Activated CD4-positive, alpha-beta T cell treated with anti-CD3 and anti-CD28 coated beads for 48 hours (primary cell): ENCODE results near the gene EHMT2.
"Not testable (repeated sequence)": the region's sequence is repeated elsewhere in the genome, so short reads cannot be mapped to it uniquely, and the experiment has no call there.

ENCODE experiments used
- DNase-seq: peaks from one replicate; pipeline ENCODE4 v3.0.0-alpha.2; 2020

EHMT2 gene

DNA sequence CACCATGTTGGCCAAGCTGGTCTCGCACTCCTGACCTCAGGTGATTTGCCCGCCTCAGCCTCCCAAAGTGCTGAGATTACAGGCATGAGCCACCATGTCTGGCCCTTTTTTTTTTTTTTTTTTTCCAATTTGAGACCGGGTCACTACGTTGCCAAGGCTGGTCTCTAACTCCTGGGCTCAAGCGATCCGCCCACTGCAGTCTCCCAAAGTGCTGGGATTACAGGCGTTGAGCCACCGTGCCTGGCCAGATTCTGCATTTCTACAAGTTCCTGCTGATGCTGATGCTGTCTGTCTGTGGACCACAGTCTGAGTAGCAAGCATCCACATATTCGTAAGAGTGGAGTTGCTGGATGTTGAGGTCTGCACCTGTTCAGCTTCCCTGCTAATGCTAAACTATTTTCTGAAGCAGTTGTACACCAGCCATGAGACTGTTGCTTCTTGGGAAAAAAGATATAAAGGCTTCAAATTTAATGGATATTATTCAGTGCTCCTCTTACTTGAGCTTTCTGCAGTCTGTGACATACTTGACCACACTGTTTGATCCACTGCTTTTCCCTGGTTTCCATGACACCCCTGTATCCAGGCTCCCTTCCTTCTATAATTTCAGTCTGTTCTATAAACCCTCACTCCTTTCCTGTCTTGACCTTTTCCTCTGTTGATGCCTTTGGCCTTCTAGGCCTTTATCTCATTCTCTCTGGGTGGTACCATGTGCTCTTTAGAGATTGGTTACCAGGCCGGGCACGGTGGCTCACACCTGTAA is 14.5 kb upstream of the EHMT2 start:
- no peak for DNase-seq

GRCh38 chr6:31909298-31909697 is 11.8 kb upstream of the EHMT2 start:
- DNase-seq: not testable (repeated sequence)

DNA sequence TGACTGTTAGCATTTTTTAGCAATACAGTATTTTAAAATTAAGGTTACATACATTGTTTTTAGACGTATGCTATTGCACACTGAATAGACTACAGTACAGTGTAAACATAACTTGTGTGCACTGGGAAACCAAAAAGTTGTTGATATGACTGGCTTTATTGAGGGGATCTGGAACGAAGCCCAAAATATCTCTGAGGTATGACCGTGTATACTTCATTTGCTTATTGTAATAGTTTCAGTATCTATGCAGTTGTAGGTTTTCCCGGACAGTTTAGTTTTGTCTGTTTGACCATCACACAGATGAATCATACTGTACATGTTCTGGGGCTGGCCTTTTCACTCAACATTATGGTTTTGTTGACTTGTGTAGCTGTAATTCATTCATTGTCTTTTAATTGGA is 11.3 kb upstream of the EHMT2 start:
- no peak for DNase-seq

GRCh38 chr6:31908255-31908654 is 10.8 kb upstream of the EHMT2 start:
- not testable (repeated sequence) for DNase-seq

GRCh38 chr6:31907158-31907813 is 9.8 kb upstream of the EHMT2 start:
- peak; percentile 42 for DNase-seq

GRCh38 chr6:31906727-31907126 is 9.2 kb upstream of the EHMT2 start:
- not testable (repeated sequence) for DNase-seq

DNA sequence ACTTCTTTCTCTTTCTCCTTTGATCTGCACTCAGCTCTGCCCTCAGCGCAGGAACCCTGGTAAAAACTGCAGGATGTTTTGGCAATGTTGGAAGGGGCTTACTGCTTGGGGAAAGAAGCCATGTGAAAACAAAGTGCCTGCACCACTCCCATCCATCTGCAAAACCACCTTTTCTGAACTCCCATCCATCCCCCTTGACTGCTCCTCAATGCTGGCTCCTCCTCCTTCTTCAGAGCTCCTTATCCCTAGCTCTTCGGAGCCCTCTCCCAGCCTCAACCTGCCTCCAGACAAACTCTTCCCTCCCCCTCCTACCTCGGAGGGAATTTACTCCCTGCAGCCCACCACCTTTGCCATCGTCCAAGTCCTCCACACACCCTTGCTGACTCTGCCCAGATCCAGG is 8.6 kb upstream of the EHMT2 start:
- no peak for DNase-seq

DNA sequence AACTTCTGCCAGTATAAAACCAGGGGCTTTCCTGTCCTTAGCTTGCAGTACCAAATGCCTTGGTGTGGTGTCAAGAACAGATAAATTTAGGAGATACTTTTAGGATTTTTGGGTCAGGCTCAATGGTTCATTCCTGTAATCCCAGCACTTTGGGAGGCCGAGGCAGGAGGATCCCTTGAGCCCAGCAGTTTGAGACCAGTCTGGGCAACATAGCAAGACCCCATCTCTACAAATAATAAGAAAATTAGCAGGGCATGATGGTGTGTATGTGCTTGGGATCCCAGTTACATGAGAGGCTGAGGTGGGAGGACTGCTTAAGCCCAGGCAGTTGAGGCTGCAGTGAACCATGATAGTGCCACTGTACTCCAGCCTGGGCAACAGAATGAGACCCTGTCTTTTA is 7.5 kb upstream of the EHMT2 start:
- no peak for DNase-seq

DNA sequence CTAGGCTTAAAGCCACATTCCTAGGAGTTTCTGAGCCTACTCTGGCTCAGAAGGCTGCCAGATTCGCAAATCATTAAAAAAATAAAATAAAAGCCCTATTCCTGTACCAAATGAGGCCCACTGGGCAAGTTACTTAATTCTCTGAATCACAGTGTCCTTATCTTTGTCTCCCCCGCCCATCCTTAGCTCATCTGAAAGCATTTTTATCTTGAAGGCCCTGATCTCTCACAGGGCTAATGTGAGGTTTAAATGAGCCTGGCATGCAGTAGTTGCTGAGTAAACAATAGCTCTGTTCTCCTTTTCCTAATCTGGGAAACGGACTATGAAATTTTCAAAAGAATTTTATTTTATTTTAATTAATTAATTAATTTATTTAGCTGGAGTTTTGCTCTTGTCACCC is 6.5 kb upstream of the EHMT2 start:
- DNase-seq: no peak

DNA sequence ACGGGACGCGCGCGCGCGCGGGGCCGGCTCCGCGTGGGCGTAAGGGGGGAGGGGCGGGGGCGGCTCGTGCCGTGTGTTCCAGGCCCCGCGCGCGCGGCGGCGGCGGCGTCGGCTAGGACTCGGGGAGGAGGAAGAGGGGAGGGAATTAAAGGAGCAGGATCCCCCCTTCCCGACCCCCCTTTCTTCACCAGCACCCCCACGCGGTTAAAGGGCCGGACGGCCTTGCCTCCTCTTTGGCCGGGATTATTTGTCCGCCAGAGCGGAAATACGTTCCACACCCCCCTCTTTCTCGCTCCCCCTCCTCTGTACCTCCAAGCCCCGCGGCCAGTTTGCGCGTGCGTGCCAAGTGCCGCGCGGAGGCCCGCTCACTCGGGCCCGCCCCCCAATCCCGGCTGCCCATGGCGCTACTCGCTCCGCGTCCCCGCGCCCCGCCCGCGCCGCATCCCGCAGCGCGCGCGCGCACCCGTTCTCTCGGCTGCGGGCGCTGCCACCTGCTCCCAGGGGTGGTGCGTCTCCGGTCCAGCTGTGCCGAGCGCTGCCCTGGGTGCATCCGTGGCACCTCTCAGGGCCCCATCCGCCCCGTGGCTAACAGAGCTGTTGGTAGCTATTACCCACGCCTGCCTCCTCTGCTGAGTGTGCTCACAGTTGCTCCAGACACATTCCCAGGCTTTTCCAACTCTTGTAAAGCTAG is 4.6 kb upstream of the EHMT2 start, which contains the start of gene ZBTB12:
TSS of gene ZBTB12 (minus strand) at position 134 of the 691 bp plus-strand sequence. CDS start 781 bp downstream, outside the sequence.
- DNase-seq: peak; percentile 88

DNA sequence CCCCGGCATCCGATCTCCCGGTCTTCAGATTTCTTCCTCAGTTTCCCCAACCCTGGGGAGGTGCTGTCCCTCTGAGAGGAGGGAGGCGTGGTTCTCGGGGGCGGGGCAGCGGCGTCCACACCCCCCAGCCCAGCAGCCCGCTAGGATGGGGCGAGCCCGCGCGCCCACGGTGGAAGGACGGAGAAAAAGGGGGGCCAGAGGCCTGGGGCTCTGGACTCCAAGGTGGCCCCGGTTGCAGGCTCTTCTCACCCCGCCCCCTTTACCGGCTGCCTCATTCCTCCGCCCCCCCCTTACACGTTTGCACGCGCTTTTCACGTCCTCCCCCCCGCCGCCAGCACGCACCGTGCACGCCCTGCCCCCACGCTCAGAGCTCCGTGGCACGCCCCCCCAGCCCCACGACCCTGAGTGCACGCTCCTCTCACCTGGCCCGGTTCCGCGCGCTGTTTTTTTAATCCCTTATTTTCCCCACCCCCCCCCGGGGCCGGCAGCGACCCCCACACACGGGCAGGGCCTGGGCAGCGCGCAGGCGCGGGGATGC is 4.0 kb upstream of the EHMT2 start:
- DNase-seq: peak; percentile 78

DNA sequence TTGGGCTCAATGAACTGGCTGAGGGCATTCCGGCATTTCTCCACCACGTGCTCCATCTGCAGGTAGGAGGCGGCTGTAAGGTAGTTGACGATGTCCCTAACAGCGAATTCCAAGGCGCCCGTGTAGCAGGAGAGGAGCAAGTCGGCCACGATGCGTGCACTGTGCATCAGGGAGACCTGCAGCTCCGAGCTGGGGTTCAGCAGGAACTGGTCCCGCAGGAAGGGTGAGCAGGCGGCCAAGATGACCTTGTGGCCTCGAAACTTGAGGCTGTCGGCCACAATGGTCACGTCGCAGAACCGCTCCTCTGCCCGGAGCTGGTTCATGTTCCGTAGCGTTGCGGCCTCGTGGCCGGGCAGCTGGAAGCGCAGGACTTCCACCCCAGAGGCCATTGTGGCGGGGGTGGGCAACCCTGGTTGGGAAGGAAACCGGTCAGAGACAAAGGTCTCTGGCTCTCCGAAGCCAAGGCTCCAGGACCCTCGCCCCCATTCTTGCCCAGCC is 3.5 kb upstream of the EHMT2 start:
- no peak for DNase-seq

GRCh38 chr6:31899882-31900722 is 2.6 kb upstream of the EHMT2 start:
- no peak for DNase-seq

DNA sequence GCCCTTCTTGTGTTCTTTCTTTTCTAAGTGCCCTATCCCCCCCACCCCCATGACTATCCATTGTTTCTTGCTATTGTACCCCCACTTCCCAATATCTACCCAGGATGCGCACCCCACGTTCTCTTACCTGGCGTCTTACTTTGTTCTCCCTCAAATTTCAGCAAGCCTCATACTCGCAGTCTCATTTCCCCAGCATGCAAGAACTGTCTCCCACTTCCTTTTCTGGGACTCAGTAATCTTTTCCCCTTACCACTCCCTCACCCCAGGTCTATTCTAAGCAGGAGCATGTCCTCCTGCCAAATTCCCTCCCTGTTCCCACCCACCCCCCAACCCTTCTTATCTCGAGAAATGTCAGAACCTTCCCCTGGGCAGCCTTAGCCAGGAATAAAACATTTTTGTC is 1.7 kb upstream of the EHMT2 start:
- DNase-seq: no peak

- no peak for DNase-seq
Observed at GRCh38 chr6:31898383-31899011, 999 bp upstream of the EHMT2 start.

DNA sequence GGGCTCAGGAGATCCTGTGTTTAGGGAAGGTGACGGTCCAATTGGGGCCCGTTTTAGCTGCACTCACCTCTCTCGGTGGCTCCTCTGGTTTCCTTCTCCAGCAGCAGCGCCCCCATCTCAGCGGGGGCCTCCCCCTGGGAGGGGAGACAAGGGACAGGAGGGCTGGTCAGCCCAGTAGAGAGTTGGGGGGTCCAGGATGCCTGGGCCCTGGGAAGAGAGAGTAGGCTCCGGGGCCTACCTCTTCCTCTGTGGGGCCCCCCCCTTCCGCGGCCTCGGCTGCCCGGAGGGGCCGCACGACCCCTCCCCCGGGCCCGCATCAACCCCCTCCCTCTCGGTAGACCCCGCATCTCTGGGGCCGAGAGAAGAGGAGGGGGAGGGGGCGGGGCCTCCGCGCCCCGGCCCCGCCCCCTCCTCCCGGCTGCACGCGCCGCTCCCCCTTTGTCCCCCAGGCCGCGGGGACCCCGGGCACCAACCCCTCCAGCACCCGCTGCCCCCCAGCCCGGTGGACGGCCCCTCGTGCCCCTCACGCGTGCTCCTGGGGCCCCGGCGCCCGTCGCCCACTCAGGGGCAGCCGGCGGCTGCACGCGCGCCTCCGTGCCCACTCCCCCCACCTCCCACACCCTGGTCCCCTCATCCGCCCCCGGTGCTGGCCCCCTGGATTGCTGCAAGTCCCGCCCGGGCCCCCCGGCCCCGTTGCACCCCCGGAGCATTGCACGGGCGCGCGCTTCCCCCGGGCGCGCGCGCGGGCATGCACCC is 464 bp downstream of the EHMT2 start:
- no peak for DNase-seq

GRCh38 chr6:31896493-31896855 is 1.0 kb downstream of the EHMT2 start:
- DNase-seq: no peak

DNA sequence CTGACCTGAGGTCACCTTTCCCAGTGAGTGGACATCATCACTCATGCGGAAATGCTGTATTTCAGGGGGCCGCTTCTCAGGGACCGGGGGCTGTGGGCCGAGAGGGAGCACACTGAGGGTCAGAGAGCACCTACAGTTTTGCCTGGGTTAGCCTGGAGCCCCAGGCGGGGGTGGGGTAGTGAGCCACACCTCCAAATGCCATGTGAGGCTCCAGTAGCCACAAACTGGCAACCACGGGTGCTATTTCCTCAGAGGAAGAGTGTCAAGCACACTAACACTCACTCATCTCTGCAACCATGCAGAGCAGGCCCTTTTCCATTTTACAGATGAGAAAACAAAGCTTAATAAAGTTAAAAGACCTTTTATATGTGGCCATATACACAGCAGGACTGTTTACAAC is 4.7 kb downstream of the EHMT2 start:
- DNase-seq: no peak

DNA sequence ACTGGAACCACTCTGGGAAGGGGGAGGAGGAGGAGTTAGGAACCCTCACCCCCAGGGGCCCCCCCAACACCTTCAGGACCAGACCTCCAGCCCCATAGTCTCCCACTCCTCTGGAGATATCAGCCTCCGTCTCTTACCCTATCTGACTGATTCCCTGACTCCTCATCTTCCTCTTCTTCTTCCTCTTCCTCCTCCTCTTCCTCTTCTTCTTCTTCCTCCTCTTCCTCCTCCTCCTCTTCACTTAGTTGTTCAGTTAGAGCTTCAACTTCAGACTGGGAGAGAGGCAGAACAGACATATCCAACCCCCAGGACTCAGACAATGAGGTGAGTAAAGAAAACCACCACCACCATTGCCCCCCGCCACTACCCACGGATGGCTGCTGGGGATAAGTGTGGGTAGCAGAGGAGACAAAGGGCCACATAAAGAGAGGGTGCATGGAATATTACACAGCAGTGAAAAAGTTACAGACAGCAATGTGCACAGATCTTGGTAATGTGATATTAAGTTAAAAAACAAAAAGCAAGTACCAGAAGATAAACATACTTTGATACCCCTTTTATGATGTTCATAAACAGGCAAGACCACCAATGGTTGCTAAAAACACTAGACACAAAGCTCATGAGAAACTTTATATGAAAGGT is 8.0 kb downstream of the EHMT2 start:
- no peak for DNase-seq
